Measurements from ENCODE around the gene CCNF.
"Not testable (repeated sequence)": the region's sequence is repeated elsewhere in the genome, so short reads cannot be mapped to it uniquely, and the experiment has no call there.

CCNF gene

GRCh38 chr16:2429034-2429770 is at the start of gene CCNF:
Gene CCNF (plus strand): TSS chr16:2429447. CDS start chr16:2429482, 35 bp downstream.
- peak within 1 kb of the TSS; percentile 70 for H3K4me3 ChIP-seq (replicated peaks; ENCODE audit: low read depth, low read length)
- DNase-seq (ENCODE audit: low read depth): peak; percentile 94
- TF ChIP-seq CTCF (IDR thresholded peaks at IDR 0.05; ENCODE audit: low read length, missing control alignments): no peak

- DNase-seq (ENCODE audit: low read depth): no peak
- TF ChIP-seq CTCF (IDR thresholded peaks at IDR 0.05; ENCODE audit: low read length, missing control alignments): no peak
- H3K4me3 ChIP-seq (replicated peaks; ENCODE audit: low read depth, low read length): no peak overlapping the region
These were observed 45.7 kb upstream of the CCNF start for GRCh38 chr16:2383501-2383900.

- no peak for DNase-seq (ENCODE audit: low read depth)
- no peak overlapping the region for H3K4me3 ChIP-seq (replicated peaks; ENCODE audit: low read depth, low read length)
- no peak for TF ChIP-seq CTCF (IDR thresholded peaks at IDR 0.05; ENCODE audit: low read length, missing control alignments)
These were observed 44.8 kb upstream of the CCNF start for GRCh38 chr16:2384426-2384825.

- no peak for DNase-seq (ENCODE audit: low read depth)
- TF ChIP-seq CTCF (IDR thresholded peaks at IDR 0.05; ENCODE audit: low read length, missing control alignments): no peak
These were observed 43.9 kb upstream of the CCNF start for GRCh38 chr16:2385190-2385836.

GRCh38 chr16:2385982-2386381 is 43.3 kb upstream of the CCNF start:
- not testable (repeated sequence) for DNase-seq (ENCODE audit: low read depth); H3K4me3 ChIP-seq (replicated peaks; ENCODE audit: low read depth, low read length)

More at GRCh38 chr16:2385190-2385836, 43.9 kb upstream of the CCNF start:
- no peak overlapping the region for H3K4me3 ChIP-seq (replicated peaks; ENCODE audit: low read depth, low read length)

GRCh38 chr16:2386990-2387389 is 42.3 kb upstream of the CCNF start:
- no peak overlapping the region for H3K4me3 ChIP-seq (replicated peaks; ENCODE audit: low read depth, low read length)
- peak; percentile 26 for TF ChIP-seq CTCF (IDR thresholded peaks at IDR 0.05; ENCODE audit: low read length, missing control alignments)
- no peak for DNase-seq (ENCODE audit: low read depth)

- no peak for TF ChIP-seq CTCF (IDR thresholded peaks at IDR 0.05; ENCODE audit: low read length, missing control alignments)
- no peak for DNase-seq (ENCODE audit: low read depth)
- no peak overlapping the region for H3K4me3 ChIP-seq (replicated peaks; ENCODE audit: low read depth, low read length)
These were observed 40.9 kb upstream of the CCNF start for GRCh38 chr16:2388139-2388874.
